NB4 (cell line): Measurements from ENCODE around the gene TMEM247.

Experiments used
- CTCF ChIP-seq: IDR thresholded peaks from one replicate; pipeline ENCODE4 v1.5.1; 2012; ENCODE audit warnings: low read depth, low read length
- MAX ChIP-seq: IDR thresholded peaks from 2 replicates; pipeline ENCODE4 v1.6.1; 2011; ENCODE audit warnings: low read depth, low read length
- POLR2A ChIP-seq: IDR thresholded peaks from 2 replicates; pipeline ENCODE4 v1.6.1; 2011; ENCODE audit warnings: mild to moderate bottlenecking; ENCODE audit not compliant: insufficient read length; ENCODE audit errors: extremely low read depth

GRCh38 chr2:46486436-46486835 is 7.1 kb downstream of the TMEM247 start:
- no peak for TF ChIP-seq POLR2A
- TF ChIP-seq CTCF = no peak
- no peak for TF ChIP-seq MAX
